Fibroblast of skin of left quadriceps (primary cell): Measurements from ENCODE around the gene LMAN1L.

Experiments
- DNase-seq, 2 experiments: peaks; one replicate each; pipeline ENCODE4 v3.0.0-alpha.2; 2013; ENCODE audit warnings: low read depth in 2 of 2

The LMAN1L gene

DNA sequence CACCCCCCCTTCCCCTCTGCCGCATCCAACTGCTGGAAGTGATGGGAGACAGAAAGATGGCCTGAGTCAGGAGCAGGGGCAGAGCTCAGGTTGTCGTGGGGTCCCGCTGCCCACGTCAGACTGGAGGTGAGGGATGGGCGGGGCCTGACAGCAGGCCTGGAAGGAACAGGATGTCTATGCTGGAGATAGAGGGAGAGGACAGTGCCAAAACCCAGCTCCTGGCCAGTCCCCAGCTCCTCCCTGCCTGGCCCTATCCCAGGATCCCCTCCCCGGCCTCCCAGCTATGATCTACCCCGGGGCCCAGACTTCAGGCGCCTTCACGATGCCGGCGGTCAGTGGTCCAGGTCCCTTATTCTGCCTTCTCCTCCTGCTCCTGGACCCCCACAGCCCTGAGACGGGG lies at the start of gene LMAN1L:
LMAN1L (plus strand) TSS at position 303 of the 400 bp plus-strand sequence; CDS start at position 323, 20 bp downstream.
- DNase-seq = no peak

DNA sequence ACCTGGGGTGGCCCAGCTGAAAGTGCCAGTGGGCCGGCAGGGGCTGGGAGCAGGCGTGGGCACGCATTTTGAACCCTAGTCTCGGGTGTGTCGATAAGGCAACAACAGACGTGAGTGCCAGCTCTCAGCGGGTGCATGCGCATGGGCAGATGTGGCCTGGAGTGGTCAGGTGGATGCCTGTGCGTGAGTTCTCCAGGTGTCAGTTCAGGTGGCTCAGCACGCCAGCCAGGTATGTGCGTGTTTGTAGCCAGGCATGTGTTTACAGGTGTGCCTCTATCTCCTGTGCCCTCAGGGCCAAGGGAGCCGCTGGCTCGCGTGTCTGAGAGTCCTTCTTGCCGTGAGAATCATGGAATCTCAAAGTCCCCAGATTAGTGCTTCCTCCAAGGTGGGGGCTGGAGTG lies 49.2 kb upstream of the LMAN1L start:
- no peak for DNase-seq

DNA sequence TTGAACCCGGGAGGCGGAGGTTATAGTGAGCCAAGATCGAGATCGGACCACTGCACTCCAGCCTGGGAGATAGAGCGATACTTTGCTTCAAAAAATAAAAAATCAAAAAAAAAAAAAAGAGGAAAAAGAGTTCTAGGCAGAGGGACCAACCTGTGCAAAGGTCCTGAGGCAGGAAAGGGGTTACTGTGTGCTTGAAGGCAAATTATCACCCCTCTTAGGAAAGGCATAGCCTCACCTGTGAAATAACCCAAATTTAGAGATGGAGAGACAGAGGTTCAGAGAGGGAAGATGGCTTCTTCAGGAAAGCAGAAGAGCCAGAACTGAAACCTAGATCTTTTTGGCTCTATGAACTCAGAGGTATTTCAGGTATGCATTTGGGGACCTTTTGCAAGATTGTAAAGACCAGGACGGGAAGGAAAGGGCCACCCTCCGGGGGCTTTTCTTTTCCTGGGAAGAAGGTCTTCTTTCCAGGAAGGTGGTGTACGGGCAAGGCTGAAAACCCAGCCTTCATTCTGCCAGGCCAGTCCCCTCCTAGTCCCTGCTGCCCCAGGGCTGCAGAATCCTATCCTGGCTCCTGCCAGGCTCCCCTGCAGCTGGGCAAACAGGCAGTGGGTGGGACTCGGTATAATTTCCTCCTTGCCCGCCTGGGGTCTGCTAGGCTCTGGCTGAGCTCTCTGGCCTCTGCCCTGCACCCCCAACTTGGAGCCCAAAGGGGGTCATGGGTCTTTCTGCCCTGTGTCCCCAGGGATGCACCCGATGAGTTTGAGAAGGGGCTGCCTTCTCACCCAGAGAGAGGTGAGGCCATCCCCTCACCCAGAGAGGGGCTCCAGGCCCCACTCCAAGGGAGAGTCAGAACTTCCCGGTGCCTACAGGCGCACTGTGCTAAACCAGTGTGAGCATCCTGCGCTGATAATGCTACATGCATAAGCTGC lies 45.2 kb upstream of the LMAN1L start:
- DNase-seq = no peak

DNA sequence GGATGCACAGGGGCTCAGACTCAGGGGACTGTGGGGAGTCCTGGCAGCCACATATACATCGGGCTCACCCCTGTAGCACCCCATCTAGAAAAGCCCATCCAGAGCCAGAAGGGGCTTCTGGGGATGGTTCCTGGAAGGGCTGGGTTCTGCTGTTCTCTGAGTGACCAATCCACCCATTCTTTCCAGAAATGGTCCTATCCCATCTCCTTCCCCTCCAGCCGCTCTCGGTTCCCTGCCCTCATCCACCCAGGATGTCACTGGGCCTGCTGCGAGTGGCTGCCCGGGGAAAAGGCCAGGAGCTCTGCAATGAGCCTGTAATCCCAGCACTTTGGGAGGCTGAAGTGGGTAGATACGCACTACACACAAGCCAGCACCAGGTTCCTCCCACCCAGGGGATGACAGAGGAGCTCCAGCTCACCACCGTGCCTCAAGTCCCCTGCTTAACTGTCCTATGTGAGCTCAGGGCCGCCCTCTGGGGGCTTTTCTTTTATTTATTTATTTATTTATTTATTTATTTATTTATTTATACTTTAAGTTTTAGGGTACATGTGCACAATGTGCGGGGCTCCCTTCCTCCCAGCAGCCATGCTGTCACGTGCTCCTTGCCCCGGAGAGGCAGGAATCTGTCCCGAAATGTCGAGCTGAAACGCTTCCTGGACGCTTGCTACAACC lies 44.4 kb upstream of the LMAN1L start:
- no peak for DNase-seq

DNA sequence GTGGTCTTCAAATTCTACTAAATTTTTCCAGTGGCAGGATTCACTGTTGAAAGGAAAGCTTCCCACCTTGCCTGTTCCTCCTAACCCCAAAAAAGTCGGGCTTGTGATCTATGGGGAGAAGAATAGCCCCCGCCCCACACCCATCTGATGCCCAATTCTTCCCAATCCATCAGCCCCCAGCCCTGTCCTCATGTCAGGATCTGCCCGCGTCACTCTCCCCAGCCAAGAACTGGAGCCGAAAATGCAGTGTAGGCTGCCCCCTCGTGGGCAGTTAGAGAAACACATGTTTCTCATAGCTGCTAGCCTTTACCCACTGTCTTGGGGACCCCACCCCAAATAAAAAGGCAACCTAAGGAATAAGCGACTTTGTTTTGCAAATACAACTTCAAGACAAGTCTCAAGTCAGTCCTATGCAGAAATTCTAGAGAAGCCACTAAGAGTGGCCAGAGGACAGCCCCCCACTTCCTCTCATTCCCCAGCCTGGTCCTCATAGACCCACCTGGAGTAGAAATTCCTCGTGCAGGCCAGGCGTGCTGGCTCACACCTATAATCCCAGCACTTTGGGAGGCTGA lies 43.8 kb upstream of the LMAN1L start:
- DNase-seq = no peak

DNA sequence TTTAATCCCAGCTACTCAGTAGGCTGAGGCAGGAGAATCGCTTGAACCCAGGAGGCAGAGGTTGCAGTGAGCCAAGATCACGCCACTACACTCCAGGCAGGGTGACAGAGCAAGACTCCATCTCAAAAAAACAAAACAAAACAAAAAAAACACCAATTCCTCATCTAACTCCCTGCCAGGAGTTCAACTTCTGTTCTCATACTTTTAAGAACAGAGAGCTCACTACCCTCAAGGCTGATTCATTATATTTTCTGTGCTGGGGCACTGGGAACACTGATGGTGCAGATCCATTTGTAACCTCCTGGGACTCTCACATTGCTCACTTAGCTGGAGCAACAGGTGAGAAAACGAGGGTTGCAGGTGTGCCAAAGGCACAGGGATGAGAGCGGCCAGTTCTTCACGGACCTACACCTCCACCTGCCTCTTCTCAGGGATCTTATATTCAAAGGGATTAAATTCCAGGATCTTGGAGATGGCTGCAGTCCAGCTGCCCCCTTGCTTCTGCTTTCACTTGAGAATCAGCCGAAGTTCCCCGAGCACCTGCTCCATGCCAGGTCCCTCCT lies 43.1 kb upstream of the LMAN1L start:
- DNase-seq = no peak

DNA sequence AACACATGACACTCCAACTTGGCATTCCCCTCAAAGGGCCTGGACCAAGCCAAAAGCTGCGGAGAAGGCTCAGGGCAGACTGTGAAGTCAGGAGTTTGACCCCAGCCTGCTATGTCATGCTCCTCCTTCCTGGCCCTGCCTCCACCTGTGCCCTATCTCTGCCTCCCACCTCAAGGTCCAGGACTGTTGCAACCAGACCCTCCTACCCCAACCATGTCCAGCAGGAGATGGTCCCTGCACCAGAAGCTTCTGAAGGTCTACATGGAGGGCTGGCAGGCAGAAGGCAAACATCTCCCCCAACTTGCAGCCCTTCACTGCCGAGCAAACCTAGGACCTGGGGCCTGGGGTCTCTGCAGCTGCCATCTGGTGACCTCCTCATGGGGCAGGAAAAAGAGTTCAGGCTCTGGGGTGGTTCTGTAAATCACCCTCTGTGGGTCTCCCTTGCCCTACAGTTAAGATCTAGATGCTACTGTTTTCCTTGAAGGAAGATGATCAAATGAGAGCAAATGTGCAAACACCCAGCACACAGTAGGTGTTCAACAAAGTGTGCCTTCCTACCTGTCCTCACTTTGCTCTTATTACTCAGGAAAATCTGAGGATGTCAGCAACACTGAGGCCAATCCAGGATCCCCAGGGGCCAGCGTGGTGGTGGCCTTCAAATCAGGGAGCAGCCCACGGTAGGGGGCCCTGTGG lies 42.3 kb upstream of the LMAN1L start:
- DNase-seq = no peak

DNA sequence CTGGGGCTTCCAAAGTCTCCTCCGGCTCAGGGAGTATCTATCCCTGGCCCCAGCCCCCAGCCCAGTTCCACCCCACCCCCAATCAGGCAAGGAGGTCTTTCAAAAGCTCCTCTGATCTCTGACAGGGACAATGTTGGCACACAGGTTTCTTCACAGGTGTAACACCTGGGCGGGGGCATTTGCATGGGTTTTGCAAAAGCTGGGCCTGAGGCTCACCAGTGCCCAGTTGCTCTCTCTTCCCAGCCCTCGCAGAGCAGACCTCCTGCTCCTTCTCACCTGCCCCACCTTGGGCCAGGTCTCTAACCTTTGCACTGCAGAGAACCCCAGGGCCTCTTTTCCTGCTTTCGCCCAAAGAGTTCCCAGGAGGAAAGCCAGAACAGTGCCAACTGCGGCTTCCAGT lies 39.3 kb upstream of the LMAN1L start:
- no peak for DNase-seq

DNA sequence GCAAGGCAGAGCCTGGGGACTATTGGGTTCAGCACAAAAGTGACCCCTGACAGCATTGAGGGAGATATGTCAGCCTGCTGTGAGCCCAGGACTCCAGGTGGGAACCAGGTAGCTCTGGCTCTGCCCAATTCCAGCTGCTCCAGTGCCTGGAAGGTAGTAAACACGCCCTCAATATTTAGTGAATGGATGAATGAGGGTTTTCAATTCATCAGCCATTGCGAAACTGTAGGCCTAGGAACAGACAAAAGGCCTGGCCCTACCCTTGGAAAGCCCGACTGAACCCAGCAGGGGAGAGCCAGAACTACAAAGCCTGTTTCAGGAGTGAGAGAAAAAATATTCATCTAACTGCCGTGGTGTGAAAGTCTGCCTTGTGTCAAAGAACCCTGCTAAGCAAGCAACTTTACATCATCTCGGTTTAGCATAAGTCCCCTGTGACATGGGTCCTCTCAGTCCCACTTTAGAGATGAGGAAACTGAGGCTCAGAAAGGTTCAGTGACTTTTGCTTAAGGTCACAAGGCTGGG lies 38.8 kb upstream of the LMAN1L start:
- no peak for DNase-seq

DNA sequence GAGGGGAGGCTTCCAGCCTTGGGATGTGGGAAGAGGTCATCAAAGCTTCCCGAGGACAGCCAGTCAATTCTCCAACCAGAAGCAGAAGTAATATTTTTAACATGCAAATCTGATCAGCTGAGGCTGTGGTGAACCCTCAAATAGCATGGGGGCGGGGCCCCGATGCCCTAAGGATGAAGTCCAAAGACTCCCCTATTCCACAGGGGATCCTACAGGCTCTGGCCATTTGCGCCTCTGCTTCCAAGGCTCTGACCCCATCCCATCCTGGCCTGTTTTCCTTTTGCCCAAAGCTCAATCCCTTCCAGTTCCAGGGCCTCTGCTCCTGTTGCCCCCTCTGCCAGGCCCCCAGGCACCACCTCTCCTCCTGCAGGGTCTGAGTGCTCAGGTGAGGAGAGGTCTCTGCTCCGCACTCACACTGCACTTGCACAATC lies 37.5 kb upstream of the LMAN1L start:
- DNase-seq = no peak

DNA sequence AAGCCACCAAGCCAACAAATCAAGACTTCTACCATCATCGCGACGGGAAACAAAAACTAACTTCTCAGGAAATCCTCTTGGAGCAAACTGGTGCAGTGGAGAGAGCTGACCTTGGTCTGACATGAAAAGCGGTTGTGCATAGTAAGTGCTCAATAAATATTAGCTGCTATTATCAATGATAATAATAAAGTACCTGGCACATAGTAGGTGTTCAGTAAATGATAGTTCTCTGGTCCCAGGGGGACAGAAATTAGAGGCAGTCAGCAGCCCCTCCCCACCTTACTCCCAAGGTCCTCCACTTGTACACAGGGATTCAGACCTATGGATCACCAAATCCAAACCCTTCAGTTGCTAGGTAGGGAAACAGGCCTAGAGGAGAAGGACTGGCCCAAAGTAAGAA lies 36.7 kb upstream of the LMAN1L start:
- DNase-seq = no peak

DNA sequence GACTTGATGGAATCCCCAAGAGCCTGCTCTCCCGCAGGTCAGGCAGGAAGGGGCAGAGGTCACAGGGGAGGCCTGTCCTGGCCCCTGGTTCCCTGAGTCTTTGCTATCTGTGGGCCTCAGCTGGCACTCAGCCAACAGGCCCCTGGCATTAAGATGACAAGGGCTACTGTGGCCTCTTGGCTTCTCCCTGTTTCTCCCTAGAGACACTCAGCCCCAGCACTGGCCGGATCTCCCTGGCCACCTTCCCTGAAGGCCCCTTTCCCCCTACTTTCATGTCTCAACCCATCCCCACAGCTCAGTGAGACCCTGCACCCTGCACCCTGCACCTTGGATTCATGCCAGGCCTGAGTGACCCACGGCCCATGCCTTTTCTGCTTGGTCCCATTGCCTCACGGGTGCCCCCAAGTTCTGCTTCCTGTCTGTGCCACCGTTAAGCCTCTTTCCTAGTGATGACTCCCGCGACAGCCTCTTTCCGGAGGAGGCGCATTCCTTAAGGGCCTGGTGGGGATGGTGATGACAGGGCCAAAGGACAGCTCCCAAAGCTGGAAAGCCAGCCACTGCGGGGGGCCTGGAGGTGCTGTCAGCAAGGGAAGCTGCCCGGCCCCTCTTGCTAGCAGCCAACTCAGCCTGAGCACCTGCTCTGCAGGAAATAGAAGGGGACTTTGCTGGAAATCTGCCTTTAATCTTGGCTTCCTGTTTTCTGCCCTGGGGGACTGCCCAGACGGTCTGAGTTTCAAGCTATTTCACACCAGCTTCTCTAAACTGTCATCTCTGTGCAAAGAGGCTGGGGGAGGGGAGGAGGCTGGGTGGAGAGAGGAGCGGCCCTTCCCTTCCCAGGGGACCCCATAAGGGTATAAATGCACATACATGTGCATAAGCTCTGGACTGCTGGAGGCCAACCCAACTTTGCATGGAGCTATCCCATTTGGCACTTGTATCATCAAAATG lies 35.5 kb upstream of the LMAN1L start:
- DNase-seq = no peak

DNA sequence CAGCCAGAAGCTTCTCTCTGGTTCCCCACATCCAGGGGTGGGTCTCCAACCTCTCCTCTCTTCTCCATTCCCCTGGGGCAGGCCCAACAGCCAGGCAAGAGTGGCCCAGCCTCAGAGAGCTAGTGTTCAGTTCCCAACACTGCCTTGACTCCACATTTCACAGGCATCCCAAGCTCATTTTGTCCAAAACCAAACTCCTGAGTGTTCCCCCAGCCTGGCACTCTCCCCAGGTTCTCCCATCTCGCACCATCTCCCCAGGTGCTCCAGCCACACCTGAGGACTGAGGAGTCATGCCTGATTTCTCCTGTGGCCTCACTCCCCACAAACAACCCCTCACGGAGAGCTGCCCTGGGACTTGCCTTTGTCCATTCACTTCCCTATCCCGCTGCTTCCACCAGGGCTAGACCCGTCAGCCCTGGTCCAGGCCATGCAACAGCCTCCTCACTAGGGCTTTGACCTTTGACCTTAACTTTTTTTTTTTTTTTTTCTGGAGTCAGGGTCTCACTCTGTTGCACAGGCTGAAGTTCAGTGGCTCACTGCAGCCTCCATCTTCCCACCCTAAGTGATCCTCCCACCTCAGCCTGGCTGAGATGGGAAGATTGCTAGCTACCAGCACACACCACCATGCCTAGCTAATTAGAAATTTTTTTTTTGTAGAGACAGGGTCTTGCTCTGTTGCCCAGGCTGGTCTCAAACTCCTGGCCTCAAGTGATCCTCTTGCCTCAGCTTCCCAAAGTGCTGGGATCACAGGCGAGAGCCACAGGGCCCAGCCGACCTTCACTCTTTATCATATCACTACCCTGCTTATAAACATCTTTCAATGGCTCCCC lies 34.7 kb upstream of the LMAN1L start:
- no peak for DNase-seq

DNA sequence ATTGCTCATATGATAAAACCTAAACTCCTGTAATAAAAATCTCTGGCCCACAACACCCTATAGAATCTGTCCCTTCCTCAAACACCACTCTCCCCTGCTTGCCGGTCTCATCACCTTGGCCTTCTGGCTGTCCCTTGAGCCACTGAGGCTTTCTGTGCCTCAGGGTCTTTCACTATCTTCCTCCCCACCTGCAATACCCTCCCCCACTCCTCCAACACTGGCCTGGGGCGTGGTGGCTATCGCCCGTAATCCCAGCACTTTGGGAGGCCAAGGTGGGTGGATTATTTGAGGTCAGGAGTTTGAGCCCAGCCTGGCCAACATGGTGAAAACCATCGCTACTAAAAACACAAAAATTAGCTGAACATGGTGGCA lies 34.0 kb upstream of the LMAN1L start:
- no peak for DNase-seq

DNA sequence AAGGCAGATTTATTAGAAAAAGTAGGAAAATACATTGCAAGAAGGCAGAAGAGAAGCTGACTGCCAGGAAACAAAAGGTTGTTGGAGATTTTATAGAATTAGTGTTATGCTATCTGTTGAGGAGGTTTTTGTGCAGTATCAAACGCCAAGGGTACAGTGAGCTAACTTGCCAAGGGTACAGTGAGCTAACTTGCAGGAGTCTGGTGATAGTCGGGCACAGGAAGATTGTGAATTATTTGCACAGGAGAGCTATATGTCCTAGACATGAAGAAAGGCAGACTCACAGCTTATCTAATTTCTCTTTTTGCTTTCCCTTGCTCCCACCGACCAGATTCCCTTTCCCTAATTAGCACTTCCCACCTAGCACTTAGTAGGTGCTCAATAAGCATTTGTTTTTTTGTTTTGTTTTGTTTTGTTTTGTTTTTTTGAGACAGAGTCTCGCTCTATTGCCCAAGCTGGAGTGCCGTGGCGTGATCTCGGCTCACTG lies 33.4 kb upstream of the LMAN1L start:
- no peak for DNase-seq

DNA sequence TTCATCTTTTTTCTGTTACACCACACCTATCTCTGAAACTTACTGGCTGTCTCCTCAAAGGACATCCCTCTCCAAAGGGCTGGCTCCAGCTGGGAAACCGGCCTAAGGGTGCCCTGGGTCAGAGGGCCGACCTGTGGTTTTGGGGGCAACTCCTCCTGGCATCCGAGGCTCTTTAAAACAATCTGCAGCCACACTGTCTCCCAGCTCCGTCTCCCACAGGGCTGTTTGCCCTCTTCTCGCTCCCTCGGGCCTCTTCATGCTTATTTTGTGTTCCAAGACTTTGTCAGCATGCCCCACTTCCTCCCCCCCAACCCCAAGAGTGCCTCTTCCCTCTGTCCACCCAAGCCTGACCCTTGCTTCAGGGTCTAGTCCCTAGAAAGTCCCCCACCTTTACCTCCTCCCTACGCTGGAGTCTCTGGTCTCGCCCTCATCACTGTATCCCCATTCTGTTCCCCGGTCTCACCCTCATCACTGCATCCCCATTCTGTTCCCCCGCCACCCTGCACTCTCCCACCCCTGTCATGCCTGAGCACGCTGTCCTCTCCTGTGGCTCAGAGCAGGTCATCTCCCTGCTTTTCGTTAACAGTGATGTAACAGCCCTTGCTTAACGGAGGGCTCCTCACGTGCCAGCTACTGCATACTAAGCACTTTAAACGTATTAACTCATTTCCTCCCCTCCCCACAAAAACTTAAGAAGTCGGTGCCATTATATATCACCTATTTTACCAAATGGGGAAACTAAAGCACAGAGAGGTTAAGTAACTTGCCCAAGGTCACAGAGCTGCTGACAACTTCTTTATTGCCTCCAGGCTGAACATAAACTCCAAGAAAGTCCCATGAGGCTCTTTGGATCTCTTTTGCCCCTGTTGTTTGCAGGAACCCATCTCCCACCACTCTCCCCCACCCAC lies 31.9 kb upstream of the LMAN1L start:
- no peak for DNase-seq

DNA sequence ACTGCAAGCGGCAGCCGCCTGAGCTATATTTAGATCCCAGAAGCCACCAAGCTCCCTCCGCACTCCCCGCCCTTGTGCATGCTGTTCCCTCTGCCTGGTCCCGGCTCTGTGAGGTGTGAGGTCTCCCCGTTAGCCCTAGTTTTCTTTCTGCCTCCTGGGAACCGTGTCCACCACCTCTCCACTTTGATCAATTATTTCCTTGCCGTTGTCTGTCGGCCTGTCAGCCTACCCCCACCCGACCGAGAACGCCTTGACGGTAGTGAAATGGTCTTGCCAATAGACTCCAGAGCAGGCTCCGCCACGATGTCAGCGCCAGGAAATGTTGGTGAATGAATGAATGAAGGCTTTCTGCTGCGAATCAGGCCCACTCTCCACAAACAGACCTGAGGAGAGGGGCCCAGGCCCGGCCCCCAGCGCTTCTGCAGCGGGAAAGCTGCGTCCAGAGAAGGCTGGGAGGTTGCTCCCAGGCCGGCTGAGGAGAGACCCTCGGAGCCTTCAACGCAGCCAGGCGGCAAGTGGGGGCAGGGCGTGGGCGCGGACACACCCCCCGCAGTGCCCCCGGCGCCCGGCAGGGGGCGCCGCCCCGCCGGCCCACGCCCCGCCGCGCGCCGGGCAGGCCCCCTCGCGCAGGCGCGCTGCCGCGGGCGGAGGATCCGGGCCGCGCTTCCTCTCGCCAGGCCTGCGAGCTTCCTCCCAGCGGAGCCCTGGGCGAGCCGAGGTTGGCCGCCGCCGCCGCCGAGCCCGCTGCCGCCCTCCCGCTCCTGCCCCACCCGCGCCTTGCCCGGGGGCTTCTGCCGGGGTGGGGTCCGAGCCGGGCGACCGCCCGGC lies 31.0 kb upstream of the LMAN1L start, which contains the start of gene CSK:
CSK (plus strand) TSS at position 650 of the 828 bp plus-strand sequence. CDS start 16,218 bp downstream, outside the sequence.
- DNase-seq = no peak
